Left lung (tissue), 10 donors: Measurements from ENCODE around the gene FOXP4. TPM values are rescaled to one million over a fixed set of nuclear protein-coding genes. Genes with fewer than 3 reads are reported as not detected.
A peak's percentile ranks its signal among the peaks of the same experiment; 100 is the strongest.

ENCODE experiments used
- ATAC-seq: fragments of 200-7000 bp; cut with Tn5 transposase; one replicate; pipeline ENCODE4 v1.9.1; 2020; ENCODE audit warnings: moderate library complexity
- DNase-seq, 4 donors: peaks; one replicate each; pipeline ENCODE4 v3.0.0-alpha.2; 2013 to 2020
- H3K27ac ChIP-seq, 2 donors: fragments of 200-600 bp; sonication (generic) in 1 of 2; one replicate each; pipeline versions ENCODE4 v1.5.0 to v1.8.0; 2020 to 2021
- H3K27me3 ChIP-seq, 2 donors: fragments of 200-600 bp; sonication (generic) in 1 of 2; one replicate each; pipeline versions ENCODE4 v1.5.0 to v1.8.0; 2020 to 2021
- H3K36me3 ChIP-seq, 2 donors: fragments of 200-600 bp; sonication (generic) in 1 of 2; one replicate each; pipeline versions ENCODE4 v1.5.0 to v1.8.0; 2020 to 2021
- H3K4me1 ChIP-seq, 2 donors: fragments of 200-600 bp; one replicate each; pipeline ENCODE4 v1.8.0; 2021
- H3K4me3 ChIP-seq, 2 donors: fragments of 200-600 bp; sonication (generic) in 1 of 2; one replicate each; pipeline versions ENCODE4 v1.5.0 to v1.8.0; 2020 to 2021; ENCODE audit warnings: mild to moderate bottlenecking in 1 of 2
- H3K9me3 ChIP-seq, 2 donors: fragments of 200-600 bp; sonication (generic) in 1 of 2; one replicate each; pipeline versions ENCODE4 v1.5.0 to v1.8.0; 2020 to 2021
- intact Hi-C, 2 donors: fragments of 100-400 bp; cut with DNase I; formaldehyde crosslinking; loops; one replicate each; pipeline versions ENCODE4 v1.11.2 to v1.14.2; 2022
- polyA plus RNA-seq, 6 donors: library from polyadenylated mRNA; unstranded; fragments of 120-200 nt; gene quantifications; one replicate each; pipeline ENCODE4 v1.2.1, GENCODE V29; 2013; ENCODE audit not compliant: insufficient read length in 6 of 6
- total RNA-seq, 2 donors: library from RNA; stranded (reverse); fragmentation: NEBNext Ultra II Directional; extraction: Animal tissue kit (Norgen Biotek cat#: 25700); gene quantifications; one replicate each; pipeline ENCODE4 v1.2.1, GENCODE V29; 2021
- TF ChIP-seq, protein P1 (sequence below), 2 donors: fragments of 200-600 bp; sonication (generic) in 1 of 2; IDR thresholded peaks; one replicate each; pipeline versions ENCODE4 v1.5.0 to v1.8.0; 2021; ENCODE audit warnings: antibody characterized with exemption in 2 of 2
- donor health status: DM: no; HTN: yes; CAD: no.
- donor health status: DM: no; HTN: no; CAD: no.

FOXP4 gene
- total and polyA plus RNA-seq, 8 donors: 26.9 to 77.9 (median 60.2) TPM

DNA sequence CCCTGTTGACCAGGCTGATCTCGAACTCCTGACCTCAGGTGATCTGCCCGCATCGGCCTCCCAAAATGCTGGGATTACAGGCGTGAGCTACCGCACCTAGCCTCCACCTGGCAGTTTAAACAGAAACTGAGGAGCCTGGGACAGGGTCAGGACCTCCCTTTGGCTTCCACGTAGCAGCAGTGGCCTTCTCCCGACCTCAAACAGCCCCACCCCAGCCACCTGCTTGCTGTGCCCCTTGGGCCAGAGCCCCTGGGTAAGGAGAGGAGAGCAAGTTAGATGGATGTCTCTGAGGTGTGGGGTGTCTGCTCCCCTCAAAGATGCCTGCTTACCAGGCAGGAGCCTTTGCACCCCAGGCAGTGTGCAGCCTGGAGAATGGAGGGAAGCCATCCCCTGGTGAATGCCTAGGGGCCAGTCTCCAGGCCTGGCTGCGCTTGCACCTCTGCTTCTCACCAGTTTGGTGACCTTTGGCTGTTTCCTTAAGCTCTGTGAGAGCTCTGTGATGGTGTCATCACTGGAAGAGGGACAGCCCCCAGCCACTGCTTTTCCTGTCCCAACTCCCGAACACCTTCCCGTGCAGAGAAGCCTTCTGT is 50.0 kb downstream of the FOXP4 start:
- H3K36me3 ChIP-seq: peaks cover 0 to 61% of the 10 kb centered on the region in 2 donors
- H3K9me3 ChIP-seq: no peaks in the 10 kb centered on the region
- H3K4me3 ChIP-seq: no peak overlapping the region
- no peak for ATAC-seq
- intact Hi-C loops: loop anchor here in 1 of 2 donors (10.0 kb wide), 1 partner anchor 171 kb away; no protein-coding TSS in a partner anchor
- no peaks in the 10 kb centered on the region for H3K4me1 ChIP-seq
- no peak overlapping the region for H3K27ac ChIP-seq
- DNase-seq: no peak
- TF ChIP-seq, protein P1, sequence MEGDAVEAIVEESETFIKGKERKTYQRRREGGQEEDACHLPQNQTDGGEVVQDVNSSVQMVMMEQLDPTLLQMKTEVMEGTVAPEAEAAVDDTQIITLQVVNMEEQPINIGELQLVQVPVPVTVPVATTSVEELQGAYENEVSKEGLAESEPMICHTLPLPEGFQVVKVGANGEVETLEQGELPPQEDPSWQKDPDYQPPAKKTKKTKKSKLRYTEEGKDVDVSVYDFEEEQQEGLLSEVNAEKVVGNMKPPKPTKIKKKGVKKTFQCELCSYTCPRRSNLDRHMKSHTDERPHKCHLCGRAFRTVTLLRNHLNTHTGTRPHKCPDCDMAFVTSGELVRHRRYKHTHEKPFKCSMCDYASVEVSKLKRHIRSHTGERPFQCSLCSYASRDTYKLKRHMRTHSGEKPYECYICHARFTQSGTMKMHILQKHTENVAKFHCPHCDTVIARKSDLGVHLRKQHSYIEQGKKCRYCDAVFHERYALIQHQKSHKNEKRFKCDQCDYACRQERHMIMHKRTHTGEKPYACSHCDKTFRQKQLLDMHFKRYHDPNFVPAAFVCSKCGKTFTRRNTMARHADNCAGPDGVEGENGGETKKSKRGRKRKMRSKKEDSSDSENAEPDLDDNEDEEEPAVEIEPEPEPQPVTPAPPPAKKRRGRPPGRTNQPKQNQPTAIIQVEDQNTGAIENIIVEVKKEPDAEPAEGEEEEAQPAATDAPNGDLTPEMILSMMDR (IDR thresholded peaks at IDR 0.05): no peak
- H3K27me3 ChIP-seq: no peaks in the 10 kb centered on the region

DNA sequence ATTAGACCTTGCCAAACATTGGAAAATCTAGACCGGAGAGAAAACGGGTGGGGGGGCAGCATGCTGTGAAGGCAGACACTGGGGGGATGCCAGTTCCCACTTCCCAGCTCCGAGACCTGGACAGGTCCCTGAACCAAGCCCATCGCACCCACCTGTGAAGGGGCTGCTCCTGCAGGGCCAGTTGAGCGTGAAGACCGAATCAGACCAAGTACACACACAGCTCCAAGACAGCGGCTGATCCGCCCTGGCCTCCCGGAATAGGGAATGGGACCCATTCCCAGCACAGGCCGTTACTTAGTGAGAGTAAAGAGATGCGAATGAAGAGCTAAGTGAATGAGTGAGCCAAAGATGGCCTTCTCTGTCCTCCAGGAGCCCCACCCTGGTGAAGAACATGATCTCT is 50.6 kb downstream of the FOXP4 start:
- intact Hi-C loops: loop anchor here in 1 of 2 donors (10.0 kb wide), 1 partner anchor 172 kb away; no protein-coding TSS in a partner anchor
- no peak overlapping the region for H3K27ac ChIP-seq

DNA sequence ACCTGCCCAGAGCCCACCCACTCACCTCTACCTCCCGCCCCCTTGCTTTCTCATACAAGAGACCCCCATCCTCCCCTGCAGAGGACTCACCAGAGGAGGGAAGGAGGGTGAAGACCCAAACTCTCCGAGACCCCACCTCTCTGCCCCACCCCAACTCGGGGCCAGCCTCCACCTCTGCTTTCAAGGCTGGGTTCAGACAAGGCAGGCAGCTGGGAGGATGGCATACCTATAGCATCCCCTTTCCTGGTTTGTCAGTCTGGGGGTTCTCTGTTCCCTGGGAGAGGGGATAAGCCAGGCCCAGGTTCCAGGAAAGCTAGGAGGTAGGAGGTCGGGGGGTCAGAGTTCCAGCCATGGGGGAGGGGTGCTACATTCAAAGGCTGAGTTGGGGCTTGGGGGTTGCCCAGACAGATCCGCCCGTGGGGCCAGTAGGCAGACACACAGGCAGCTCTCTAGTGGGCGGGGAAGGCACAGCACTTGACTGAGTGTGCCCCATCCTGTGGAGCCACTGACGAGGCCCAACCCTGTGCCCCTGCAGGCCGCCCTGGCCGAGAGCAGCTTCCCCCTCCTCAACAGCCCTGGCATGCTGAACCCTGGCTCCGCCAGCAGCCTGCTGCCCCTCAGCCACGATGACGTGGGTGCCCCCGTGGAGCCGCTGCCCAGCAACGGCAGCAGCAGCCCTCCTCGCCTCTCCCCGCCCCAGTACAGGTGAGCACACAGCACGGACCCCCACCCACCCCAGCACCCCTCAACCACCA is 51.2 kb downstream of the FOXP4 start:
- Histone ChIP-seq H3K9me3 (no peaks in the 10 kb centered on the region), H3K36me3 (peaks cover 0 to 56% of the 10 kb centered on the region in 2 donors), H3K4me3 (no peak overlapping the region), H3K27me3 (no peaks in the 10 kb centered on the region), H3K27ac (no peak overlapping the region), H3K4me1 (no peaks in the 10 kb centered on the region)
- TF ChIP-seq, protein P1 (IDR thresholded peaks at IDR 0.05): no peak
- ATAC-seq (no peak), DNase-seq (peak in 1 of 4 donors; percentile 27)
- intact Hi-C loops: loop anchor here in 1 of 2 donors (10.0 kb wide), 1 partner anchor 173 kb away; no protein-coding TSS in a partner anchor

More for the DNA sequence above, 50.6 kb downstream of the FOXP4 start:
- DNase-seq (no peak), ATAC-seq (no peak)
- Histone ChIP-seq H3K4me1 (no peaks in the 10 kb centered on the region), H3K9me3 (no peaks in the 10 kb centered on the region), H3K36me3 (peaks cover 0 to 56% of the 10 kb centered on the region in 2 donors), H3K27me3 (no peaks in the 10 kb centered on the region), H3K4me3 (no peak overlapping the region)
- TF ChIP-seq, protein P1 (IDR thresholded peaks at IDR 0.05): no peak

DNA sequence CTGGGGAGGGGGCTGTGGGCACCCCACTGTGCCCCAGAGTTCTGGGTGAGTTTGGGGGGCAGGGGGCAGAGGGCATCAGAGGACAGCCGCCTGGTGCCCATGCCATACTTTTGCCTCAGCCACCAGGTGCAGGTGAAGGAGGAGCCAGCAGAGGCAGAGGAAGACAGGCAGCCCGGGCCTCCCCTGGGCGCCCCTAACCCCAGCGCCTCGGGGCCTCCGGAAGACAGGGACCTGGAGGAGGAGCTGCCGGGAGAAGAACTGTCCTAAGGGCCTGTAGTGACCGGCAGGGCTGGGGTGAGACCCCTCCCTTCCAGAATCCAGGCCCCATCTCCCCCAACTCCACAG is 52.5 kb downstream of the FOXP4 start:
- Histone ChIP-seq H3K27me3 (no peaks in the 10 kb centered on the region), H3K4me3 (no peak overlapping the region), H3K36me3 (peaks cover 0 to 56% of the 10 kb centered on the region in 2 donors), H3K27ac (no peak overlapping the region), H3K4me1 (peaks cover 0 to 3% of the 10 kb centered on the region in 2 donors), H3K9me3 (no peaks in the 10 kb centered on the region)
- no peak for ATAC-seq
- no peak for DNase-seq
- TF ChIP-seq, protein P1 (IDR thresholded peaks at IDR 0.05): no peak
- intact Hi-C loops: loop anchor here in 1 of 2 donors (10.0 kb wide), 1 partner anchor 174 kb away; no protein-coding TSS in a partner anchor
